ENCODE measurements around the gene ASAP3. TPM values are rescaled to one million over a fixed set of nuclear protein-coding genes. Genes with fewer than 3 reads are reported as not detected.

The ASAP3 gene
- total and polyA plus RNA-seq, 4 donors: 33.3 to 60.6 (median 38.1) TPM

DNA sequence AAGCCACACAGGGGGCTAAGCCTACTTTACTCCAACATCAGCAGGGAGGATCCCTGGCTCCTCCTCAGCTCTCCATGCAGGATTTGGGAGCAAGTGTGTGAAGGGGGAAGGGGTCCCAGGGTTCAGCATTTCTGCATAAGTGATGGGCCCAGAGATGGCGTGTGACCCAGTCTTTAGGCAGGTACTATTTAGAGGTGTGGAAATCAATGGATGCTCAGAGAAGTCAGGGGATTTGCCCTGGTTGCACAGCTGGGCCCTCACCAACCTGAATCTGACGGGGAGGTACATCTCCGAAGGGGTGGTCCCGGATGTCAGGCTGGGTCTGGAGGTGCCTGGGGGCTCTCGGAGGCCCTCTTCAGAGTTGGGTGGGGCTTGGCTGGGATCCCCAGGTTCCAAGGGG is 52.5 kb downstream of the ASAP3 start:
- no peak for DNase-seq (ENCODE audit: low read depth in 4 of 6, low spot score in 6 of 6)
- H3K4me1 ChIP-seq (ENCODE audit: control insufficient read depth, insufficient read depth, low read length): no peaks in the 10 kb centered on the region
- H3K9me3 ChIP-seq (ENCODE audit: control insufficient read depth, insufficient read depth, low read length): no peaks in the 10 kb centered on the region
- no peaks in the 10 kb centered on the region for H3K27me3 ChIP-seq (ENCODE audit: control insufficient read depth, insufficient read depth, low read length)
- H3K36me3 ChIP-seq (ENCODE audit: control insufficient read depth, insufficient read depth, low read length): peaks cover 60% of the 10 kb centered on the region
- WGBS (ENCODE audit: insufficient coverage): 100% methylated on average over 2 of the region's 5 CpGs
- H3K27ac ChIP-seq (ENCODE audit: low read depth, low read length): no peak overlapping the region
- no peak overlapping the region for H3K4me3 ChIP-seq (ENCODE audit: low read depth, low read length)

DNA sequence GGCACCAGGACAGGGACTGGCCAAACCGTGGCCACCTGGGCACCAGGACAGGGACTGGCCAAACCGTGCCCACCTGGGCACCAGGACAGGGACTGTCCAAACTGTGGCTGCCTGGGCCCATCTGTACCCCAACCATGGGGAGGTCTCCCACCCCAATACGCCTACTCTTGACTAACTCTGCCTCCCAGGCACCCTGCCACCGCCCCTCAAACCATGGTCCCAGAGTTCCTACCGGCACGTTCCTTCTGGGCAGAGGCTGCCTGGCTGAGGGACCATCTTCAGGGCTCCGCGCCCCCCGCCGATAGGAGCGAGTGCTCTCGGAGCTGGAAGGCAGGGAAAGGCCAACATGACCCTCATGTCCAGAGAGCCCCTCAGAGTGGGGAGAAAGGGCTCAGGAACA is 53.2 kb downstream of the ASAP3 start:
- 98% methylated on average over 12 of the region's 12 CpGs for WGBS (ENCODE audit: insufficient coverage)
- Histone ChIP-seq H3K36me3 (ENCODE audit: control insufficient read depth, insufficient read depth, low read length) (peaks cover 54% of the 10 kb centered on the region), H3K4me1 (ENCODE audit: control insufficient read depth, insufficient read depth, low read length) (no peaks in the 10 kb centered on the region), H3K27ac (ENCODE audit: low read depth, low read length) (no peak overlapping the region), H3K4me3 (ENCODE audit: low read depth, low read length) (no peak overlapping the region), H3K9me3 (ENCODE audit: control insufficient read depth, insufficient read depth, low read length) (no peaks in the 10 kb centered on the region), H3K27me3 (ENCODE audit: control insufficient read depth, insufficient read depth, low read length) (no peaks in the 10 kb centered on the region)
- no peak for DNase-seq (ENCODE audit: low read depth in 4 of 6, low spot score in 6 of 6)

DNA sequence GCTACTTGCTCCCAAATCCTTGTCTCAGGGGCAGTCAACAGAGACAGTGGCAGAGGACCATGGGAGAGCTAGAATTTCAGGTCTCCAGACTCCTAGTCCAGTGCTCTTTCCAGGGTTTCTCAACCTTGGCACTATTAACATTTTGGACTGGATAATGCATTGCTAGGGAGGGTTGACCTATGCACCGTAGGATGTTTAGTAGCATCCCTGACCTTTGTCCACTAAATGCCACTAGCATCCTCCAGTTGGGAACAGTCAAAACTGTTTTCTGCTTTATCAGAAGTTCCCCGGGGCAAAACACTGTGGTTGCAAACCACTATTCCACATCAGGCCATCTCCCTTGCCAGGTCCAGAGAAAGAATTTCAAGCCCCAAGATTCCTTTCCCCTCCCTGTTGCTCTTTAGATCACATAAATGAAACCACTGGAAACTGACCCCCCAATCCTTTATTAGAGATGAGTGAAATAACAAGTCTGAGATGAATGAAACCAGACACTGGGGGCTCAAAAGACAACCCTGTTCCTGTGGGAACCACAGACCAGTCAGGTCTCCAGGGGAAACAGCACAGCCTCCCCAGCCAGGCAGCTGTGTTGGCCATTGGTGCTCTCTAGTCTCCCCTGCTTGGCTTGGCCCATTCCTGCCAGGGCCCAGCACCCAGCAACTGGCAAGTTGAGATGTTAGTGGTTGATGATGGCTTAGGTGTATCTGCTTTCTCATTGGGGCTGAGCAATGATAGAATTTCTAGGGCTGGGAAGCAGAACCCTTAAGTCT is 55.7 kb downstream of the ASAP3 start:
- WGBS (ENCODE audit: insufficient coverage): 95% methylated on average over 2 of the region's 2 CpGs
- Histone ChIP-seq H3K27ac (ENCODE audit: low read depth, low read length) (no peak overlapping the region), H3K4me3 (ENCODE audit: low read depth, low read length) (no peak overlapping the region), H3K4me1 (ENCODE audit: control insufficient read depth, insufficient read depth, low read length) (peaks cover 21% of the 10 kb centered on the region), H3K9me3 (ENCODE audit: control insufficient read depth, insufficient read depth, low read length) (no peaks in the 10 kb centered on the region), H3K27me3 (ENCODE audit: control insufficient read depth, insufficient read depth, low read length) (peaks cover 18% of the 10 kb centered on the region), H3K36me3 (ENCODE audit: control insufficient read depth, insufficient read depth, low read length) (peaks cover 35% of the 10 kb centered on the region)
- DNase-seq (ENCODE audit: low read depth in 4 of 6, low spot score in 6 of 6): no peak

DNA sequence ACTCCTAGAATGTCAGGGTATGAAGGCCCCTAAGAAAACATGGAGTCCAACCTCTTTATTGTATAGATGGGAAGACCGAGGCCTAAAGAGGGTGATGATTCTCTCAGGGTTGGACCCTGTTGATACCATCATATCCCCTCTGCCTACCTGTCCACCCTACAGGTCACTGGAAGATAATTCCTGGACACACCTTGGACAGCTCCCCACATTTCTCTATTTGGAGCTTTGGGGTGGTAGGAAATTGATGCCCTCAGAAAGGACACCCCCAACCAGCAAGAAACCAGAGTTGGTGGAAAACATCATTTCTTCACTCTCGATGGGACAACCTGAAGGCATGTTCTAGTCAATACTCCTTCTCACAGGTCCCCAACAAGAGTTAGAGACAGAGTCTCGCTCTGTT is 56.4 kb downstream of the ASAP3 start:
- Histone ChIP-seq H3K4me1 (ENCODE audit: control insufficient read depth, insufficient read depth, low read length) (peaks cover 29% of the 10 kb centered on the region), H3K9me3 (ENCODE audit: control insufficient read depth, insufficient read depth, low read length) (no peaks in the 10 kb centered on the region), H3K36me3 (ENCODE audit: control insufficient read depth, insufficient read depth, low read length) (peaks cover 31% of the 10 kb centered on the region), H3K27me3 (ENCODE audit: control insufficient read depth, insufficient read depth, low read length) (peaks cover 19% of the 10 kb centered on the region), H3K27ac (ENCODE audit: low read depth, low read length) (no peak overlapping the region), H3K4me3 (ENCODE audit: low read depth, low read length) (no peak overlapping the region)
- WGBS (ENCODE audit: insufficient coverage): 100% methylated on average over 2 of the region's 3 CpGs
- DNase-seq (ENCODE audit: low read depth in 4 of 6, low spot score in 6 of 6): no peak

DNA sequence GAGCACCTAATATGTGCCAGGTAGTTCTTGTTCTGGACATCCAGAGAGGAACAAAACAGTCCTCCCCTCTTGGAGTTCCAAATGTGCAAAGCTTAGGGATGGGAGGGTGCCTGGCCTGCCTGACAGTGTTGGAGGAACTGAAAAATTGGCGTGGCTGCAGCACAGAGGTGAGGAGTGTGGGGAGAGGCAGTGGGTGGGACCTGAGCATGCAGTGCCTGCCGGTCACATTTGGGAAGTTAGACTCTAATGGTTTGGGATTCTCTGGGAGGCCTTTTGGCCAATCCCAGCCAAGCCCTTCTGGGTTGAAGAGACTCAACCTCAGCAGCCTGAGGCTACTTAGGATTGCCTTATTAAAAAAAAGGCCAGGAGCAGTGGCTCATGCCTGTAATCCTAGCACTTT is 57.2 kb downstream of the ASAP3 start:
- H3K9me3 ChIP-seq (ENCODE audit: control insufficient read depth, insufficient read depth, low read length): no peaks in the 10 kb centered on the region
- DNase-seq (ENCODE audit: low read depth in 4 of 6, low spot score in 6 of 6): no peak
- H3K27ac ChIP-seq (ENCODE audit: low read depth, low read length): no peak overlapping the region
- peaks cover 34% of the 10 kb centered on the region for H3K4me1 ChIP-seq (ENCODE audit: control insufficient read depth, insufficient read depth, low read length)
- H3K4me3 ChIP-seq (ENCODE audit: low read depth, low read length): no peak overlapping the region
- WGBS (ENCODE audit: insufficient coverage): 64% methylated on average over 2 of the region's 2 CpGs
- H3K27me3 ChIP-seq (ENCODE audit: control insufficient read depth, insufficient read depth, low read length): peaks cover 19% of the 10 kb centered on the region
- peaks cover 26% of the 10 kb centered on the region for H3K36me3 ChIP-seq (ENCODE audit: control insufficient read depth, insufficient read depth, low read length)

DNA sequence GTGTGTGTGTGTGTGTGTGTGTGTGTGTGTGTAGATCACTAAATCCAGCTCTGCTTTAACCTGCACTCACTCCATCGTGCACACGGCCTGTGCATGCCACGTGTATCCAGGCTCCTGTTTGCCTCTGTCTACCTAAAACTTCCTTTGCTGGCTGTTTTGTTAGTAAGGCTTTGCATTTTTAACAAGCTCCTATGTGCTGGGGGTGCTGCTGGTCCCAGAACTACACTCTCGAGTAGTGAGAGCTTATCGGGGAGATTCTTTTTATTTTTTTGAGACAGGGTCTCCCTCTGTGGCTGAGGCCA is 58.8 kb downstream of the ASAP3 start:
- WGBS (ENCODE audit: insufficient coverage): 39% methylated on average over 2 of the region's 5 CpGs
- Histone ChIP-seq H3K4me1 (ENCODE audit: control insufficient read depth, insufficient read depth, low read length) (peaks cover 34% of the 10 kb centered on the region), H3K27ac (ENCODE audit: low read depth, low read length) (no peak overlapping the region), H3K4me3 (ENCODE audit: low read depth, low read length) (peak overlapping the region; percentile 26), H3K36me3 (ENCODE audit: control insufficient read depth, insufficient read depth, low read length) (peaks cover 12% of the 10 kb centered on the region), H3K27me3 (ENCODE audit: control insufficient read depth, insufficient read depth, low read length) (peaks cover 19% of the 10 kb centered on the region), H3K9me3 (ENCODE audit: control insufficient read depth, insufficient read depth, low read length) (no peaks in the 10 kb centered on the region)
- peak in 1 of 6 donors; percentile 21 for DNase-seq (ENCODE audit: low read depth in 4 of 6, low spot score in 6 of 6)

GRCh38 chr1:23424293-23425192 is 59.4 kb downstream of the ASAP3 start, which contains the start of gene TCEA3:
Gene TCEA3 (minus strand): TSS chr1:23424748. CDS start chr1:23424633, 115 bp downstream.
- peak in 1 of 6 donors; percentile 49 for DNase-seq (ENCODE audit: low read depth in 4 of 6, low spot score in 6 of 6)
- peak within 1 kb of the TSS; percentile 26 for H3K4me3 ChIP-seq (ENCODE audit: low read depth, low read length)
- WGBS (ENCODE audit: insufficient coverage): 2% methylated on average over 58 of the region's 84 CpGs
- peaks cover 19% of the 10 kb centered on the region for H3K27me3 ChIP-seq (ENCODE audit: control insufficient read depth, insufficient read depth, low read length)
- H3K36me3 ChIP-seq (ENCODE audit: control insufficient read depth, insufficient read depth, low read length): peaks cover 10% of the 10 kb centered on the region
- peaks cover 34% of the 10 kb centered on the region for H3K4me1 ChIP-seq (ENCODE audit: control insufficient read depth, insufficient read depth, low read length)
- peak within 1 kb of the TSS; percentile 25 for H3K27ac ChIP-seq (ENCODE audit: low read depth, low read length)
- H3K9me3 ChIP-seq (ENCODE audit: control insufficient read depth, insufficient read depth, low read length): no peaks in the 10 kb centered on the region

DNA sequence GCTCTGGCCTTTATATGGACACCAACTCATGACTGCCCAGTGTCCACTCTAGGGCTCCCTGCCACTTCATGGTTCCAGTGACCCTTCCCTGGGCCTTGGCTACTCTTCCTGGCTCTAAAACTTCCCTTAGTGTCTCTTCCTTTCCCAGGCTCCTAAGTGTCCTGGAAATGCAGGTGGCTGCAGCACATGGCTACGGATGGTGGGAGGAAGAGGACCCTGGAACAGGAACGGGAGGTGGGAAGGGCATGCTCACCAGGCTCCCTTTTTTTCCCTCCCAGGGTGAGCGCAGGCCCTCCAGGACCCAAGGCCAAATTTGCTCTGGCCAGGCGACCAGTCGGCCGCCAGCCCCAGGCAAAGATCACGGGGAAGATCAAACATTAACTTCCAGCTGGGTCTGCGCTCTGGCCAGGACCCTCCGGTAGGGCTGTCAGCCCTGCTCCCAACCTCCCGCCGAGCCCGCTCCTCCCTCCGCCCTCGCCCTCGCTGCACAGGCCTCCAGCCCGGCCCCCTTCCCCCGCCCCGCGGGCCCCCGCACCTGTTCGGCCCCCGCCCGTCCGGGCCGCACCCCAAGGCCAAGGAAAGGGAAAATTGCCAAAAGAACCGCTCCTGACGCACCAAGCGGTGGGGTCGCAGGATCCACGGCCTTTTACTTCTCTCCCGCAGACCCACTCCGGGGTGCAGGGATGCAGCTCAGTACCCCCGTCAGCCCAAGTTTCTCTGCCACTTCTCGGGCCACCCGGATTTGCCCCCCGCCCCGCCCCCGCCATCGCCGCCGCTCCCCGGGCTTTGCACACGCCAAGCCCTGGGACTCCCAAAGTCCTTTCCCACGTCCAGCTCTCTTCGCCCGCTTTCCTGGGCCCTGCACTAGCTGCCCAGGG is 60.3 kb downstream of the ASAP3 start:
- peak overlapping the region; percentile 26 for H3K4me3 ChIP-seq (ENCODE audit: low read depth, low read length)
- H3K36me3 ChIP-seq (ENCODE audit: control insufficient read depth, insufficient read depth, low read length): peaks cover 5% of the 10 kb centered on the region
- 12% methylated on average over 33 of the region's 46 CpGs for WGBS (ENCODE audit: insufficient coverage)
- H3K27ac ChIP-seq (ENCODE audit: low read depth, low read length): peak overlapping the region; percentile 25
- peaks cover 19% of the 10 kb centered on the region for H3K27me3 ChIP-seq (ENCODE audit: control insufficient read depth, insufficient read depth, low read length)
- DNase-seq (ENCODE audit: low read depth in 4 of 6, low spot score in 6 of 6): peak in 1 of 6 donors; percentile 34
- peaks cover 38% of the 10 kb centered on the region for H3K4me1 ChIP-seq (ENCODE audit: control insufficient read depth, insufficient read depth, low read length)
- H3K9me3 ChIP-seq (ENCODE audit: control insufficient read depth, insufficient read depth, low read length): no peaks in the 10 kb centered on the region

GRCh38 chr1:23422941-23423340 is 61.0 kb downstream of the ASAP3 start:
- Histone ChIP-seq H3K4me1 (ENCODE audit: control insufficient read depth, insufficient read depth, low read length) (peaks cover 38% of the 10 kb centered on the region), H3K9me3 (ENCODE audit: control insufficient read depth, insufficient read depth, low read length) (no peaks in the 10 kb centered on the region), H3K27ac (ENCODE audit: low read depth, low read length) (peak overlapping the region; percentile 25), H3K27me3 (ENCODE audit: control insufficient read depth, insufficient read depth, low read length) (peaks cover 19% of the 10 kb centered on the region), H3K36me3 (ENCODE audit: control insufficient read depth, insufficient read depth, low read length) (peaks cover 3% of the 10 kb centered on the region), H3K4me3 (ENCODE audit: low read depth, low read length) (no peak overlapping the region)
- DNase-seq (ENCODE audit: low read depth in 4 of 6, low spot score in 6 of 6): peak in 1 of 6 donors; percentile 22
- 71% methylated on average over 6 of the region's 6 CpGs for WGBS (ENCODE audit: insufficient coverage)

All from spinal cord (tissue), 10 donors.